HFFc6 (cell line): ENCODE measurements around the gene HGFAC. TPM values are rescaled to one million over a fixed set of nuclear protein-coding genes. Genes with fewer than 3 reads are reported as not detected.

ENCODE experiments used
- DNase-seq: peaks from one replicate; pipeline ENCODE4 v3.0.0-alpha.2; 2018
- H3K27ac Mint-ChIP-seq: 2 replicates; pipeline ENCODE4 v1.8.0; 2020; ENCODE audit warnings: mild to moderate bottlenecking, mixed read lengths
- H3K27me3 Mint-ChIP-seq: 2 replicates; pipeline ENCODE4 v1.8.0; 2021; ENCODE audit warnings: mild to moderate bottlenecking, moderate library complexity, mixed read lengths; ENCODE audit not compliant: insufficient read depth
- H3K36me3 Mint-ChIP-seq: 2 replicates; pipeline ENCODE4 v1.8.0; 2021; ENCODE audit warnings: low read depth, mixed read lengths
- H3K4me1 Mint-ChIP-seq: 2 replicates; pipeline ENCODE4 v1.8.0; 2020; ENCODE audit warnings: low read depth, mixed read lengths
- H3K4me3 Mint-ChIP-seq: 2 replicates; pipeline ENCODE4 v1.8.0; 2020; ENCODE audit warnings: mild to moderate bottlenecking, moderate library complexity, mixed read lengths
- H3K9me3 Mint-ChIP-seq: 2 replicates; pipeline ENCODE4 v1.8.0; 2020; ENCODE audit warnings: mild to moderate bottlenecking, mixed read lengths
- total RNA-seq, 6 experiments: library from RNA; stranded (reverse); fragmentation: NEBNext Ultra II Directional; extraction: Animal tissue kit (Norgen Biotek cat#: 25700); gene quantifications; 2 replicates in 1 of 6; 3 replicates in 5 of 6; pipeline ENCODE4 v1.2.3, GENCODE V29; 2021
- TF ChIP-seq, protein P1 (sequence below): fragments of 200-600 bp; sonication (generic); IDR thresholded peaks from 2 replicates; pipeline ENCODE4 v1.5.0; 2021; ENCODE audit warnings: antibody characterized with exemption, mild to moderate bottlenecking

HGFAC gene
- total RNA-seq, 6 experiments from 2014 or later = 0.07 TPM; not detected in 5

DNA sequence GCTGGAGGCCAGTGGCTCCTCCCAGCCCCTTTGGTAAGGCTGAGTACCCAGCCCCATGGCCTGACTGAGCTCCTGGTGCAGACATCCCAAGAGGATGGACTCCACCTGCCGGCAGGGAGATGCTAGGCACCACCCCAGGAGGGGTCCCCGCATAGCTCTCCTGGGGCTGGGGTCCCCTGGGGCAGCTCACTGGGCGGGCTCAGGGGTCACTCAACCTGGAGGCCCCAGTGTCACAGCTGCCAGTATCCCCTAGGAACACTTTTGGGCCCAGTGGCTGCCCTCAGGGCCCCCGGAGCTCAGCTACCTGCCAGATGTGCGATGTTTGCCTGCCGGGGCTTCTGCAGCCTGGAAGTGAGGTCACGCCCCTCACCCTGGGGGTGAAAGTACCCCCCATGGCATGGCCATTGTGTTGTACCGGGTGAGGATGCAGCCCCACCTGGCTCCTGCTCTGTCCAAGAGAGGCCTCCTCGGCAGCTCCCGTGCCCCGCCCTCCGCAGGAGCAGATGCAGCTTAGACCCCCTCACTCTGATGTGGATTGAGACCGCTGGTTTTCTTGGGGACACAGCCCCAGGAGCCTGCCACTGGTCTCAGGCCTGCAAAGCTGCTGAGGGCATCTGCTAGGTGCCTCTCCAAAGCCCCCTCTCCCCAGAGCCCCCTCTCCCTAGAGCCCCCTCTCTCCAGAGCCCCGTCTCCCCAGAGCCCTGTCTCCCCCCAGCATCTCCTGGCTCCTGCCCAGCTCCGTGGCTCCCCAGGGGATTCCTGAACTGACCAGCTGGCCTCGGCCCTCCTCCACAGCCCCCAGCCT lies 6.7 kb upstream of the HGFAC start:
- DNase-seq = no peak
- Mint-ChIP-seq H3K4me3 (no peak overlapping the region), H3K36me3 (no peaks in the 10 kb centered on the region), H3K9me3 (no peaks in the 10 kb centered on the region), H3K27ac (no peak overlapping the region), H3K4me1 (peaks cover 14% of the 10 kb centered on the region; the same call in 1 of the 2 replicates), H3K27me3 (no peaks in the 10 kb centered on the region; the same call in 1 of the 2 replicates)
- TF ChIP-seq, protein P1, sequence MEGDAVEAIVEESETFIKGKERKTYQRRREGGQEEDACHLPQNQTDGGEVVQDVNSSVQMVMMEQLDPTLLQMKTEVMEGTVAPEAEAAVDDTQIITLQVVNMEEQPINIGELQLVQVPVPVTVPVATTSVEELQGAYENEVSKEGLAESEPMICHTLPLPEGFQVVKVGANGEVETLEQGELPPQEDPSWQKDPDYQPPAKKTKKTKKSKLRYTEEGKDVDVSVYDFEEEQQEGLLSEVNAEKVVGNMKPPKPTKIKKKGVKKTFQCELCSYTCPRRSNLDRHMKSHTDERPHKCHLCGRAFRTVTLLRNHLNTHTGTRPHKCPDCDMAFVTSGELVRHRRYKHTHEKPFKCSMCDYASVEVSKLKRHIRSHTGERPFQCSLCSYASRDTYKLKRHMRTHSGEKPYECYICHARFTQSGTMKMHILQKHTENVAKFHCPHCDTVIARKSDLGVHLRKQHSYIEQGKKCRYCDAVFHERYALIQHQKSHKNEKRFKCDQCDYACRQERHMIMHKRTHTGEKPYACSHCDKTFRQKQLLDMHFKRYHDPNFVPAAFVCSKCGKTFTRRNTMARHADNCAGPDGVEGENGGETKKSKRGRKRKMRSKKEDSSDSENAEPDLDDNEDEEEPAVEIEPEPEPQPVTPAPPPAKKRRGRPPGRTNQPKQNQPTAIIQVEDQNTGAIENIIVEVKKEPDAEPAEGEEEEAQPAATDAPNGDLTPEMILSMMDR = peak; percentile 45

DNA sequence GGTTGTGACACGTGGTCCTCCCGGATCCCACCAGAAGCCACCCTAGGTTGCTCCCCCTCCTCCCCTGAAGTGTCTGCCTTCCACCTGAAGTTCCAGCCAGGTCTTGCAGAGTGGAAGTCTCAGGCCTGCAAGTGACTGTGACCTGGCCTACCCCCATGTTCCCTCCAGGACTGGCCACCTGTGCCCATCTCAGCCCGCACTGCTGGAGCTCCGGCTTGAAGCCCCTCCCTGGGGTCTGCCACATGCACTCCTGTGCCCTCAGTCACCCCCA lies 6.1 kb upstream of the HGFAC start:
- no peak for DNase-seq
- no peaks in the 10 kb centered on the region; the same call in 1 of the 2 replicates for H3K27me3 Mint-ChIP-seq
- H3K9me3 Mint-ChIP-seq = no peaks in the 10 kb centered on the region
- no peak overlapping the region for H3K27ac Mint-ChIP-seq
- peaks cover 14% of the 10 kb centered on the region; the same call in 1 of the 2 replicates for H3K4me1 Mint-ChIP-seq
- no peaks in the 10 kb centered on the region for H3K36me3 Mint-ChIP-seq
- no peak overlapping the region for H3K4me3 Mint-ChIP-seq
- TF ChIP-seq, protein P1 = no peak

DNA sequence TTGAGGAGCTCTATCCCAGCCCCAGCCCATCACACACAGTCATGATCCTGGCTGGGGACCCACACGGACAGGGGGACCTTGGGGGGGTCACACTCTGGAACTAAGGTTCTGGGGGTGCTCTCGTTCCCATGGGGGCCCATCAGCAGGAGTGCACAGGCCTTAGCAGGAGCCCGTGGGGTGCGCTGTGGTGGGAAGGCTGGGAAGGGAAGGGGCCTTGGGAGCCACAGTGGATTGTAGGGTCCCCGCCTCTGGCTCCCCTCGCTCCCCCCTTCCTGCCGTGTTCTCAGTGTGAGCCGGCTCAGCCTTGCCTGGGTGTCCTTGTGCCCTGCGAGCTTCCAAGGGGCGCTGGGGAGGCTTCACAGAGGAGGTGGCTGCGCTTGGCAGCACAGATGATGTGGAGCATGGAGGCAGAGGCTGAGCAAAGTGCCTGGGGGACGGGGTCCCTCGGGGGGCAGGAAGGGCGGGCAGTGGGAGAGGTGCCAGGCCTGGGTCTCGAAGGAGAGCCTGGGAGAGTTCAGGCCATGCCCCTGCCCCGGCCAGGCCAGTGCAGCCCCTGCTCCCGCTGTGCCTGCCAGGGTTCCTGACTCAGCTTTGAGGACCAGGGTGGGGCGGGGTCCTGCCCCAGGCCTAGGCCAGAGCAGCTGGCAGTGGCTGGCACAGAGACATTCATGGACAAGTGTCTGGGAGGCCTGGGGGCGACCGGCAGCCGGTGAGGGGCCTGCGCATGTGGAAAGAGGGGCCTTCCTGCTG lies 5.5 kb upstream of the HGFAC start:
- H3K4me3 Mint-ChIP-seq = no peak overlapping the region
- DNase-seq = no peak
- peaks cover 17% of the 10 kb centered on the region; the same call in 1 of the 2 replicates for H3K4me1 Mint-ChIP-seq
- H3K27me3 Mint-ChIP-seq = no peaks in the 10 kb centered on the region; the same call in 1 of the 2 replicates
- peak overlapping the region; percentile 66 for H3K27ac Mint-ChIP-seq
- TF ChIP-seq, protein P1 = no peak
- no peaks in the 10 kb centered on the region for H3K36me3 Mint-ChIP-seq
- H3K9me3 Mint-ChIP-seq = no peaks in the 10 kb centered on the region

DNA sequence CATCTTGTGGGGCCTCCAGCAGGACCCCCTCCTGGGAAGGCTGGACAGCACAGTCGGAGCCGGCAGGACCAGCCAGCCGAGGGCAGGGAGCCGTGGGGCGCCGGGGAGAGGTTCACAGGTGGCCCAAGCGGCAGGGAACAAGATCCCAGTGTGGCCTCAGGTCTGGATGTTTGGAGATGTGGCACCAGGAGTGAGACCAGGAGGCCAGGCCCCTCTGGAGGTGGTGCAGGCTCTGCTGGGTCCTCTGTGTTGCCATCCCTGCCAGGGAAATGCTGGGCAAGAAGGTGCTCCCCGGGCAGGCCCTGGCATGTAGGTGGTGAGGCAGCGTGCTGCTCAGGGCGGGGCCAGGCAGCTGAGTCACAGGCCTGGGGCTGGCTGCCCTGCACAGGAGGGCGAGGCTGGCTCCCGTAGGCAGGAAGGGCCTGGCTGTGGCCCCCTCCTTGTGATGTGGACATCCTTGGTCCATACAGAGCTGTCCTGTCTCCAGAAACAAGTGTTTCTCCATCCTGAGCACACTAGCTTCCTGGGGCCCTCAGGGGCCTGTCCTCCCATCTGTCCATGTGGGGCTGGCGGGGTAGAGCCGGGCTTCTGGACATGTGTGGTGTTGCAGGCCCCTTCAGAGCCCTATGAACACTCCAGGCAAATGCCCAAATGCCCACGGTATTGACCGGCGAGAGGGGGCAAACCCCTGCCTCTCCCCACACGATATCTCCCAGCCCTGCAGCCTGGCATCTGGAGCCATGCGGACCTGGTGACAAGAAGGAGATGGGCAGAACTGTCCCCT lies 4.8 kb upstream of the HGFAC start:
- Mint-ChIP-seq H3K4me3 (no peak overlapping the region), H3K9me3 (no peaks in the 10 kb centered on the region), H3K27ac (peak overlapping the region; percentile 66), H3K27me3 (no peaks in the 10 kb centered on the region; the same call in 1 of the 2 replicates), H3K4me1 (peaks cover 20% of the 10 kb centered on the region; the same call in 1 of the 2 replicates), H3K36me3 (no peaks in the 10 kb centered on the region)
- peak; percentile 44 for DNase-seq
- TF ChIP-seq, protein P1 = no peak

DNA sequence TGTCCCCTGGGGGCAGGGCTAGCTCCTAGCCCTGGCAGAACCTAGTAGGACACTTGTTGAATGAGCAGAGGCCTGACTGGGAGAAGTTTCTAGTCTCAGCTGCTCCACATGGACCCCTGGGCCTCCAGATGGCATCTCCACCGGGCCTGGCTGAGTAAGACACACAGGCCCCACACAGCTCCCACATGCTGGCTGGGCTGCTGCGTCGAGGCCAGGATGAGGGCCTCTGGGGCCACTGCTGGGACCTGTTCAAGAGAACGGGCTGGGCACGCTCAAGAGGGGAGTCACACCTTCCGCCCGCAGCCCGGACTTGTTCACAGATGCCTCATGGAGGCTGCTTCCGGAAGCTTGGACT lies 4.2 kb upstream of the HGFAC start:
- Mint-ChIP-seq H3K36me3 (no peaks in the 10 kb centered on the region), H3K27ac (no peak overlapping the region; the same call in 1 of the 2 replicates), H3K4me1 (peaks cover 20% of the 10 kb centered on the region; the same call in 1 of the 2 replicates), H3K9me3 (no peaks in the 10 kb centered on the region), H3K4me3 (no peak overlapping the region), H3K27me3 (no peaks in the 10 kb centered on the region; the same call in 1 of the 2 replicates)
- TF ChIP-seq, protein P1 = no peak
- no peak for DNase-seq
